ENCODE measurements around the gene AADACL3.
"Not testable (repeated sequence)": the region's sequence is repeated elsewhere in the genome, so short reads cannot be mapped to it uniquely, and the experiment has no call there.

The AADACL3 gene

DNA sequence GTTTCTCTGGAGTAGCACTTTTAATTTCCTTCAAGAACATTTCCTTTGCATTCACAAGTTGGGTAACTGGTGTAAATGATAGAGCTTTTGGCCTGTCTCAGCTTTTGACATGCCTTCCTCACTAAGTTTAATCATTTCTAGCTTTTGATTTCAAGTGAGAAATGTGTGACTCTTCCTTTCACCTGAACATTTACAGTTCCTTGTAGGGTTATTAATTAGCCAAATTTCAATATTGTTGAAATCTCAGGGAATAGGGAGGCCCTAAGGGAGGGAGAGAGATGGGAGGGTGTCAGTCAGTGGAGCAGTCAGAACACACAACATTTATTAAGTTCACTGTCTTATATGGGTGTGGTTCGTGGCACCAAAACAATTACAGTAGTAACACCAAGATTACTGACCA lies 14.2 kb downstream of the AADACL3 start:
- ATAC-seq (replicated peaks; ENCODE audit: extremely low read depth, poor library complexity, severe bottlenecking) = no peak
- Mint-ChIP-seq H3K9me3 (peaks cover 5% of the 10 kb centered on the region), H3K27me3 (peaks cover 90% of the 10 kb centered on the region), H3K36me3 (ENCODE audit: insufficient read depth) (no peaks in the 10 kb centered on the region), H3K4me1 (no peaks in the 10 kb centered on the region), H3K4me3 (no peak overlapping the region), H3K27ac (ENCODE audit: low read depth) (no peak overlapping the region)
- no peak for DNase-seq (ENCODE audit: low spot score in 2 of 2)

DNA sequence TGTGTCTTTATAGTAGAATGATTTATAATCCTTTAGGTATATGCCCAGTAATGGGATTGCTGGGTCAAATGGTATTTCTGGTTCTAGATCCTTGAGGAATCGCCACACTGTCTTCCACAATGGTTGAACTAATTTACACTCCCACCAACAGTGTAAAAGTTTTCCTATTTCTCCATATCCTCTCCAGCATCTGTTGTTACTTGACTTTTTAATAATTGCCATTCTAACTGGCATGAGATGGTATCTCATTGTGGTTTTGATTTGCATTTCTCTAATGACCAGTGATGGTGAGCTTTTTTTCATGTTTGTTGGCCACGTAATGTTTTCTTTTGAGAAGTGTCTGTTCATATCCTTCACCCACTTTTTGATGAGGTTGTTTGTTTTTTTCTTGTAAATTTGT lies 15.2 kb downstream of the AADACL3 start:
- ATAC-seq (replicated peaks; ENCODE audit: extremely low read depth, poor library complexity, severe bottlenecking); H3K4me1 Mint-ChIP-seq; H3K27ac Mint-ChIP-seq (ENCODE audit: low read depth); H3K4me3 Mint-ChIP-seq; H3K36me3 Mint-ChIP-seq (ENCODE audit: insufficient read depth); DNase-seq (ENCODE audit: low spot score in 2 of 2): not testable (repeated sequence)
- H3K9me3 Mint-ChIP-seq = peaks cover 10% of the 10 kb centered on the region
- H3K27me3 Mint-ChIP-seq = peaks cover 90% of the 10 kb centered on the region

DNA sequence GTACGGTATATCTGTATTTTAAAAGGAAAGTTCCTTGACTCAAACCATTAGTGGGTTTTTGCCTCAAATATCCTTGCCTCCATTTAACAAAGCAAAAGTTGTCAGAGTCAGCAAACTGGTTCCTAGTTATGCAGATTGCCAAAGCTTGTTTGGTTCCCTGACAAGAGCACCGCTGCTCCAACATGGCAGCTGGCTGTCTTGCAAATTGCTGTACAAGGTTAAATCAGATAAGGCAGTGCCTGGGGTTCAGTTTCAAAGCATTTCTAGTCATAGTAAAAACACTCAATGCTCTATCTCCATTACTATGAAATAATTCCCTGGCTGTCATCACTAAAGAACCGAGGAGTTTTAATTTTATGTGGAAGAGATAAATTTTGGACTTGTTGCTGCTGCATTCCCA lies 18.7 kb downstream of the AADACL3 start:
- peaks cover 18% of the 10 kb centered on the region for H3K9me3 Mint-ChIP-seq
- H3K4me1 Mint-ChIP-seq = no peaks in the 10 kb centered on the region
- H3K36me3 Mint-ChIP-seq (ENCODE audit: insufficient read depth) = no peaks in the 10 kb centered on the region
- H3K27me3 Mint-ChIP-seq = peaks cover 92% of the 10 kb centered on the region
- ATAC-seq (replicated peaks; ENCODE audit: extremely low read depth, poor library complexity, severe bottlenecking) (no peak), DNase-seq (ENCODE audit: low spot score in 2 of 2) (no peak)
- no peak overlapping the region for H3K27ac Mint-ChIP-seq (ENCODE audit: low read depth)
- no peak overlapping the region for H3K4me3 Mint-ChIP-seq

DNA sequence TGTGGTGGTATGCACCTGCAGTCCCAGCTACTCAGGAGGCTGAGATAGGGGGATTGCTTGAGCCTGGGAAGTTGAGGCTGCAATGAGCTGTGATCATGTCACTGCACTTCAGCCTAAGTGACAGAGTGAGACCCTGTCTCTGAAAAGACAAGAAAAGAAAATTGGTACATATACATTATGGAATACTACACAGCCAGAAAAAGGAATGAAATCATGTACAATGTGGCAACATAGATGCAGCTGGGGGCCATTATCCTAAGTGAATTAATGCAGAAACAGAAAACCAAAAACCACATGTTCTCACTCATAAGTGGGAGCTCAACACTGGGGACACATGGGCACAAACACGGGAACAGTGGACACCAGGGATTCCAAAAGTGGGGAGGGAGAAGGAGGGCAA lies 23.0 kb downstream of the AADACL3 start:
- no peak overlapping the region for H3K27ac Mint-ChIP-seq (ENCODE audit: low read depth)
- H3K36me3 Mint-ChIP-seq (ENCODE audit: insufficient read depth) = no peaks in the 10 kb centered on the region
- ATAC-seq (replicated peaks; ENCODE audit: extremely low read depth, poor library complexity, severe bottlenecking) (no peak), DNase-seq (ENCODE audit: low spot score in 2 of 2) (no peak)
- peaks cover 14% of the 10 kb centered on the region for H3K9me3 Mint-ChIP-seq
- no peaks in the 10 kb centered on the region for H3K4me1 Mint-ChIP-seq
- peaks cover 76% of the 10 kb centered on the region for H3K27me3 Mint-ChIP-seq
- no peak overlapping the region for H3K4me3 Mint-ChIP-seq

DNA sequence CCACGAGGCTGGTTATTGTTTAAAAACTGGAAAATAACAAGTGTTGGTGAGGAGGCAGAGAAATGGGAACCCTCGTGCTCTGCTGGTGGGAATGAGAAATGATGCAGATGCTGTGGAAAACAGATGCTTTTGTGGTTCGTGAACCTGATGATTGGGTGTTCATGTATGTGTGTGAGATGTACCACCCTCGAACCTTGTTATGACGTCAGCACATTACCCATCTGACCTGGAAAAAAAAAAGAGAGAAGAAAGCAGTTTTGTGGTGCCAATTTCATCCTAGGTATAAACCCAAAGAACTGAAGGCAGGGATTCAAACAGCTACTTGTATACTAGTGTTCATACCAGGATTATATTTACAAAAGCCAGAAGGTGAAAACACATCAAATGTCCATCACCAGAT lies 23.7 kb downstream of the AADACL3 start:
- ATAC-seq (replicated peaks; ENCODE audit: extremely low read depth, poor library complexity, severe bottlenecking) (no peak), DNase-seq (ENCODE audit: low spot score in 2 of 2) (no peak)
- Mint-ChIP-seq H3K27ac (ENCODE audit: low read depth) (no peak overlapping the region), H3K9me3 (peaks cover 14% of the 10 kb centered on the region), H3K27me3 (peaks cover 76% of the 10 kb centered on the region), H3K4me3 (no peak overlapping the region), H3K36me3 (ENCODE audit: insufficient read depth) (no peaks in the 10 kb centered on the region), H3K4me1 (no peaks in the 10 kb centered on the region)

DNA sequence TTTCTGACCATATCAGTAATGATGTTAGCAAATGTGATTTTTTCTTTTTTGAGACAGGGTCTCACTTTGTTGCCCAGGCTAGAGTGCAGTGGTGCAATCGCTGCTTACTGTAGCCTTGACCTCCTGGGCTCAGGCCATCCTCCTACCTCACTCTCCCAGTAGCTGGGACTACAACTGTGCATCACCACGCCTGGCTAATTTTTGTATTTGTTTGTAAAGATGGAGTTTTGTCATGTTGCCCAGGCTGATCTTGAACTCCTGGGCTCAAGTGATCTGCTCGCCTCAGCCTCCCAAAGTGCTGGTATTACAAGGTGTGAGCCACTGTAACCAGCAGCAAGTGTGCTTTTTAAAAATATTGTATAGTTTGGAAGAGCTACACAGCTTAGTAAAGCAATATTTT lies 26.0 kb downstream of the AADACL3 start:
- Mint-ChIP-seq H3K27me3 (peaks cover 76% of the 10 kb centered on the region), H3K9me3 (peaks cover under 1% of the 10 kb centered on the region), H3K36me3 (ENCODE audit: insufficient read depth) (no peaks in the 10 kb centered on the region), H3K27ac (ENCODE audit: low read depth) (no peak overlapping the region), H3K4me1 (no peaks in the 10 kb centered on the region), H3K4me3 (no peak overlapping the region)
- DNase-seq (ENCODE audit: low spot score in 2 of 2) (no peak), ATAC-seq (replicated peaks; ENCODE audit: extremely low read depth, poor library complexity, severe bottlenecking) (no peak)

DNA sequence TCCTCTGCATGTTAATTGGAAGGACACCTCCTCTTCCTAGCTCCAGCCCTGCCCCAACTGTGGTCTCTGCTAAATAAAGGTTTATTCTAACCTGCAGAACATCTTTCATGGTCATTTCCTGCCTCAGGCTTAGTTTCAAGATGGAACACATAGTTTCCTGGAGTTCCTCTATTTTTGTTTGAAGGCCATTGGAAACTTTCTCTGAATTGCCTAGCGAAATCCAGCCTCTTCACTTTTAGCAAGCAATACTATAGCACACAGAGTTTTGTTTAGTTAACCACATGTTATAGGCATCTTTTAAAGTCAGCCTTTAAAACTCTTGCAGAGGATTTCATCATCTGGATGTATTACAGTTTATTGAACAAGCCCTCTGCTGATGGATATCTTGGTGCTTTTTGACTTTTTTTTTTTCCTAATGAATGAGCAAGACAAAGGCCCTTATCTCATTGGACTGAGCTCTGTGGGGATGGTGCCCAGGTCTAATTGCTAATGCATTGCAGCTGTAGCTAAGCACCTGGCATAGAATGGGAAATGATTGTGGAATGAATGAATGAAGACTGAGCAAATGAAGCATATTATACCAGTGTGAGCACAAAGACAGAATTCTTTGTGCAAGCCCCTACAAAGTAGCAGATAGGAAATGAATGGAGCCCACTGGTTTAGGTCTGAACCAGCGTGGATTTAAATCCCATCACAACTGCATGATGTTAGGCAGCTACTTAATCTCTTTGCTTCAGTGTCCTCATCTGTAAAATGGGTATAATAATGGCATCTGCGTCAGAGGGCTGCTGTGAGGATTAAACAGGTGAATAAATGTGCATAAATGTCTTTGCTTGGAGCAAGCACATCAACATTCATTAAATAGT lies 29.4 kb downstream of the AADACL3 start:
- H3K27me3 Mint-ChIP-seq = peaks cover 80% of the 10 kb centered on the region
- H3K36me3 Mint-ChIP-seq (ENCODE audit: insufficient read depth) = no peaks in the 10 kb centered on the region
- H3K9me3 Mint-ChIP-seq = peaks cover 26% of the 10 kb centered on the region
- no peak overlapping the region for H3K27ac Mint-ChIP-seq (ENCODE audit: low read depth)
- no peak for DNase-seq (ENCODE audit: low spot score in 2 of 2)
- H3K4me1 Mint-ChIP-seq = no peaks in the 10 kb centered on the region
- H3K4me3 Mint-ChIP-seq = no peak overlapping the region
- no peak for ATAC-seq (replicated peaks; ENCODE audit: extremely low read depth, poor library complexity, severe bottlenecking)

DNA sequence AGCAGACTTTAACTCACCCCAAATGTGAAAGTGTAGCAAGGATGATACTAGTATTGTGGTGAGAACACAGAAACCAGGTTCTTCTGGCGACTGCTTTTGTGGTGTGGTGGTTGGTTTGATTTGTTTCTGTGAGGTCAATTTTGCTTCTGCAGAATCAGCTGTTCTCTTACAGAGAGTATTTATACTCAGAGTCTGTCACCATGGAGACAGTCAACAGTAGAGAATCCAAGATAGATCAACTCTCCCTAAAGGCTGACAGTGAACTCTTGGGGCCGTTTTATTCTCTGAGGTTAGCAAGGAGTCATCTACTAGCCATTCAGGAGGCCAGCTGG lies 30.0 kb downstream of the AADACL3 start, which contains the start of gene CFAP107:
CFAP107 (plus strand) TSS at position 209 of the 332 bp plus-strand sequence. CDS start 231 bp downstream, outside the sequence.
- H3K4me3 Mint-ChIP-seq = no peak within 1 kb of the TSS
- no peaks in the 10 kb centered on the region for H3K36me3 Mint-ChIP-seq (ENCODE audit: insufficient read depth)
- no peak for DNase-seq (ENCODE audit: low spot score in 2 of 2)
- no peaks in the 10 kb centered on the region for H3K4me1 Mint-ChIP-seq
- H3K27ac Mint-ChIP-seq (ENCODE audit: low read depth) = no peak within 1 kb of the TSS
- ATAC-seq (replicated peaks; ENCODE audit: extremely low read depth, poor library complexity, severe bottlenecking) = no peak
- H3K27me3 Mint-ChIP-seq = peaks cover 86% of the 10 kb centered on the region
- H3K9me3 Mint-ChIP-seq = peaks cover 29% of the 10 kb centered on the region

DNA sequence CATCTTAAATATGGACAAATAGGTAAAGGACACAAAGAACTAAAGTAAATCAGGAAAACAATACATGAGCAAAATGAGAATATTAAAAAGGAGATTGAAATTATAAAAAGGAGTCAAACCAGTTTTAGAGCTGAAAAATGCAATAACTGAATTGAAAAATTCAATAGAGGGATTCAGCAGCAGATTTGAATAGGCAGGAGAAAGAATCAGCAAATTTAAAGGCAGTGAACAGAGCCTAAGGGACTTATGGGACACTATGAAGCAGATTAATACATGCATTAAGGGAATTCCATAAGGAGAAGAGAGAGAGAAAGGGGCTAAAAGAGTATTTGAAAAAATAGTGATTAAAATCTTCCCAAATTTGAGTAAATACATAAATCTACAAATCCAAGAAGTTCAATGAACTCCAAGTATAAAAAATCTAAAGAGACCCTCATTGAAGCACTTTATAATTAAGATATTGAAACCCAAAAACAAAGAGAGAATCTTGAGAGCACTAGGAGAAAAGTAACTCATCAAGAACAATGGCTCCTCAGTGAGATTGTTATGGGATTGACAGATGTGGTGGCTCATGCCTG lies 33.0 kb downstream of the AADACL3 start:
- Mint-ChIP-seq H3K27me3 (peaks cover 92% of the 10 kb centered on the region), H3K36me3 (ENCODE audit: insufficient read depth) (no peaks in the 10 kb centered on the region), H3K4me3 (no peak overlapping the region), H3K9me3 (peaks cover 29% of the 10 kb centered on the region), H3K27ac (ENCODE audit: low read depth) (no peak overlapping the region), H3K4me1 (no peaks in the 10 kb centered on the region)
- no peak for ATAC-seq (replicated peaks; ENCODE audit: extremely low read depth, poor library complexity, severe bottlenecking)
- no peak for DNase-seq (ENCODE audit: low spot score in 2 of 2)

DNA sequence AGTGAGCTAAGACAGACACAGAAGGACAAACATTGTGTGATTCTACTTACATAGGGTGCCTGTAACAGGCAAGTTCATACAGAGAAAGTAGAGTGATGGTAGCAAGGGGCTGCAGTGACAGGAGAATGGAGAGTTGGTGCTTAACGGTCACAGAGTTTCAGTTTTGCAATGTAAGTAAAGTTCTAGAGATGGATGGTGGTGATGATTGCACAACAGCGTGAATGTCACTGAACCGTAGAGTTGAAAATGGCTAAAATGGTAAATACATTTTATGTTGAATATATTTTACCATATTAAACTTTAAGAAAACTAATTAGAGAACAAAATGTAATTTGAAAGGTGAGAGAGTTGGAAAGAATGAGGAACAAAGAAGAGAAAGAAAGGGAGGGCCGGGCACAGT lies 38.8 kb downstream of the AADACL3 start:
- ATAC-seq (replicated peaks; ENCODE audit: extremely low read depth, poor library complexity, severe bottlenecking) (no peak), DNase-seq (ENCODE audit: low spot score in 2 of 2) (no peak)
- no peaks in the 10 kb centered on the region for H3K36me3 Mint-ChIP-seq (ENCODE audit: insufficient read depth)
- peaks cover 9% of the 10 kb centered on the region for H3K9me3 Mint-ChIP-seq
- no peaks in the 10 kb centered on the region for H3K4me1 Mint-ChIP-seq
- no peak overlapping the region for H3K4me3 Mint-ChIP-seq
- peaks cover 82% of the 10 kb centered on the region for H3K27me3 Mint-ChIP-seq
- H3K27ac Mint-ChIP-seq (ENCODE audit: low read depth) = no peak overlapping the region

DNA sequence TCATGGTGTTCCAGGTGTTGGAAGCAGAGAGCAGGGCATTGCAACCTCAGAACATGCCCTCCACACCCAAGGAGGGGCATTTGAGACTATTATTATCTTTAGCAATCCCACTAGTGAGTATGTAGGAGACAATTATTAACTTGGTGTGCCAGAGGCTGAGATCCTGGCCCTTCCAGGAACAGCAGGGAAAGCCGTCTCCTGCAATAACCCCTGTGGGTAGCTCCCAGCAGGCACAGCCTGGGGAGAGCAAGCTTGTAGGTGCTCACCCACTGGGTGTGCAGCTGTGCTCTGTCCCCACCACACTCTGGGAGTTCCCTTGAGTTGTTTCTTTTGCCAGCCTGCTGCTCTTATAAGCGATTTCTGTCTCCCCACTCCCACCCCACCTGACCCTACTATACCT lies 40.4 kb downstream of the AADACL3 start:
- DNase-seq (ENCODE audit: low spot score in 2 of 2) (no peak), ATAC-seq (replicated peaks; ENCODE audit: extremely low read depth, poor library complexity, severe bottlenecking) (no peak)
- no peaks in the 10 kb centered on the region for H3K36me3 Mint-ChIP-seq (ENCODE audit: insufficient read depth)
- no peaks in the 10 kb centered on the region for H3K9me3 Mint-ChIP-seq
- no peak overlapping the region for H3K27ac Mint-ChIP-seq (ENCODE audit: low read depth)
- peaks cover 82% of the 10 kb centered on the region for H3K27me3 Mint-ChIP-seq
- H3K4me3 Mint-ChIP-seq = no peak overlapping the region
- H3K4me1 Mint-ChIP-seq = no peaks in the 10 kb centered on the region

DNA sequence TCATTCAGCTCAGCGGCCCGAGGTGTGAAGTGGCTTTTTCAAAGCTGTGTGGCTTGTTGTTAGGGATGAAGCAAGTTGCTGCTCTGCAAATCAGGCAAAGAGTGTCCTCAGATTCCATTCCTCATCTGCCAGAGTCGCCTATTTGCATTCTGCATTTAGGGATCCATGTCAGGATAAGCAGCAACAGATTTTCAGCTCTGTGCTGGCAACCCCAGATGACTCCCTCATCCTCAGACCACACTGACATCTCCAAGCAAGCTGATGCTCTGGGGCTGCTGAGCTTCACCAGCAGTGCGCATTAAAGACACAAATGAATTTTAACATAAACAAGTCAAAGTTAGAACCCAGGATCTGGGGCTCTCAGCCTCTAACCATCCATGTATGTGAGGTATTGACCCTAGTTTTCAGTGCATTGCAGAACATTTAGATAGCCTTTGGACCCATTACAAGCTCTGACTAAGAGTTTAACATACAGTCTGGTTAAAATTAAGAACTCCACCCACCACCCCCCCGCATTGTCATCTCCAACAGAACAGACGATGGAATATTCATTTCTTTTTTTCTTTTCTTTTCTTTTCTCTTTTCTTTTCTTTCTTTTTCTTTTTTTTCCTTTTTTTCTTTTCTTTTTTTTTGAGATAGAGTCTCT lies 41.0 kb downstream of the AADACL3 start:
- Mint-ChIP-seq H3K4me1 (no peaks in the 10 kb centered on the region), H3K4me3 (no peak overlapping the region), H3K36me3 (ENCODE audit: insufficient read depth) (no peaks in the 10 kb centered on the region), H3K27ac (ENCODE audit: low read depth) (no peak overlapping the region), H3K9me3 (no peaks in the 10 kb centered on the region), H3K27me3 (peaks cover 76% of the 10 kb centered on the region)
- DNase-seq (ENCODE audit: low spot score in 2 of 2) (no peak), ATAC-seq (replicated peaks; ENCODE audit: extremely low read depth, poor library complexity, severe bottlenecking) (no peak)

DNA sequence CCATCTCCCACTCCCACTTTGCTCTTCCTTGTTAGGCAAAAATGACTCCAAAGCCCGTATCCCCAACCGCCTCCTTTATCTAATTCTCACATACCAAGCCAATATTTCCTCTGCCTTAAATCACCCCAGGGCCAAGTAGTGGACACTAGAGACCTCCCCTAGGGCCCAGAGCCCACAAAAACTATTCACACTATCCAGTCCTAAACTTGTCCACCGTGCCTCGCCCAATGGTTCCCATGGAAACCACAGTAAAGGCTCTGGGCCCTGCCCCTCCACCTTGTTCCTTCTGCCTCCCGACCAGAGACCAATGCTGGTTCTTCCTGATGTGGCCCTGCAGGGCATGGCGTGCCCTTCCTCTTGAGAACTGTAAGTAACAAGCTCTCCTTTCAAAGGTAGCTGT lies 41.9 kb downstream of the AADACL3 start:
- ATAC-seq (replicated peaks; ENCODE audit: extremely low read depth, poor library complexity, severe bottlenecking) = no peak
- no peaks in the 10 kb centered on the region for H3K36me3 Mint-ChIP-seq (ENCODE audit: insufficient read depth)
- H3K27ac Mint-ChIP-seq (ENCODE audit: low read depth) = no peak overlapping the region
- H3K4me1 Mint-ChIP-seq = no peaks in the 10 kb centered on the region
- H3K4me3 Mint-ChIP-seq = no peak overlapping the region
- H3K27me3 Mint-ChIP-seq = peaks cover 72% of the 10 kb centered on the region
- no peak for DNase-seq (ENCODE audit: low spot score in 2 of 2)
- H3K9me3 Mint-ChIP-seq = no peaks in the 10 kb centered on the region
